Activated CD4-positive, alpha-beta T cell treated with anti-CD3 and anti-CD28 coated beads for 24 hours (primary cell): ENCODE results near the gene DYNC1I1.
A peak's percentile ranks its signal among the peaks of the same experiment; 100 is the strongest.

Source experiments
- DNase-seq, 2 donors: peaks; one replicate each; pipeline ENCODE4 v3.0.0-alpha.2; 2020; ENCODE audit warnings: low read depth in 2 of 2

DYNC1I1 gene

DNA sequence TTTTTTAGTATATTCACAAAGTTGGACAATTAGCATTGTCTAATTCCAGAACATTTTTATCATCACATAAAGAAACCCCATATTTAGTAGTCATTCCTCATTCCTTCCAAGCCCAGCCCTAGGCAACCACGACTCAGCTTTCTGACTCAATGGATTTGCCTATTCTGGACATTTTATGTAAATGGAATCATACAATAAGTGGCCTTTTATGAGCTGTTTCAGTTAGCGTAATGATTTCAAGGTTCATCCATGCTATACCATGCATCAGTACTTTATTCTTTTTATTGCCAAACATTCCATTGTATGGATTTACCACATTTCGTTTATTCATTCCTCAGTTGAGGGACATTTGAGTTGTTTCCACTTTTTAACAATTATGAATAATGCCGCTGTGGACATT is 249.2 kb downstream of the DYNC1I1 start:
- DNase-seq: no peak

DNA sequence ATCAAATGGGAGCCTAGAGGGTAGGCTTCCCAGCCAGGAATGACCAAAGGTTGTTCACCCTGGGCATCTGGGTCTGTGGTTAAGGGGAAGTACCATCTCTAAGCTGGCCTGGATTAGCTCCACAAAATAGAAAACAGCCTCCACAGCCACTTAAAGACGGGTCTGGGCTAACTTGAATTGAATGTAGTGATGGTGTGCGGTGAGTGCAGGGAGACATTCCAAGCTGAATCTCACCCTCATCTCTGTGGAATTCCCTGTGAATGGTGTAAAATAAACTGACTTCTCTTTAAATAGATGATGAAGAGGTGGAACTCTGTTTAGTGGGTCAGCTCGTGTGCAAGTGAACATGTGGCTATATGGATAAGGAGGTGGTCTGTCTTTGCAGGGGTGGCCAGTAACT is 251.0 kb downstream of the DYNC1I1 start:
- no peak for DNase-seq

- DNase-seq: no peak
These were observed 253.7 kb downstream of the DYNC1I1 start for GRCh38 chr7:96026010-96026409.

- no peak for DNase-seq
These were observed 254.3 kb downstream of the DYNC1I1 start for GRCh38 chr7:96026611-96027010.

DNA sequence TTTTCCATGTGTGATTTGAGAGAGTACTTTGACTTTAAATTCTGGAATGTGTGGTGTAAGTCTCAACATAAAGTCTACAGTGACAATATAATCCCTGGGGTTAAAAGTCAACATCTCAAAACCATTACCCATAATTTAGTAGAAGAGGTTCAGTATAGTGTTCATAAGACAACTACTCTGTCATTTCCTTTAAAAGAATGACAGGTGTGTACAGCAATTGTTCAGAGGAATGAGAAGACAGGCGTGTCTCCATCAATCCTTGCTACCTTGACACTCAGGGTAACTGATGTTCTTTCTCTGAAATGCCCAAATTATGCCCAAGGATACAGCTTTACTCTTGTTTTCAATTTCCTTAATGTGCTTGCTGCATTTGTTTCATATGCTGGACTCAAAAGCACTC is 256.4 kb downstream of the DYNC1I1 start:
- no peak for DNase-seq

- DNase-seq: no peak
These were observed 260.8 kb downstream of the DYNC1I1 start for GRCh38 chr7:96033009-96033598.

DNA sequence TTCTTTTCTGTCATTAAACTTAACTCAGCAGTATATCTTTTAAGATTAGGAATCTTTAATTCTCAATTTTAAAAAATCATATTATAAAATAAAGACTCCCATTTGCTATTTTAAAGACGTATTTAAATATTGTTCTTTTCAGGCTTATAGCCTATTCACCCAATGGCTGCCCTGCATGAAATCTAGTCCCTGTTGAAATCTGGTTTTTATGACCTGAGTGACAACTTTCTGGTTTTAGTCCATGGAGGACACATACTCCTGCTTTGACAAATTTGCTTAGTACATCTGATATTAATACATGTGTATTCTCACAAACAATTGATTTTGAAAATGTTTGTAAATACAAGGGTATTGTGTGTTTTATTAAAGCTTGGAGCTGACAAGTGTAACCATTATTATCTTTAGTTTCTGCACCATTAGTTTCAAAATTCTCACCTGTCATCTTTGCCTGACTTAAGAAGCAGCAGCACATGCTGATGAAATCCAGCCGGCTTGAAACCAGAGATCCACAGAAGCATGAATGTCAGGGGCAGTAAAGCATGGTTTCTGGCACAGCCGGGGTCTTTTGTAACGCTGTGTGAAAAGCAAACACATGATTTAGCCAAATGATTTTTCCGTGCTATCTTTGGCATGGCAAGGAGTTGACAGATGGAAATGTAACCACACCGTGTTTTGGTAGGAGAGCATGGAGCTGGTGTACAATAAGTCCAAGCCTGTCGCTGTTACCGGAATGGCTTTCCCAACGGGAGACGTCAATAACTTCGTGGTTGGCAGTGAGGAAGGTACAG is 262.8 kb downstream of the DYNC1I1 start:
- DNase-seq: no peak

GRCh38 chr7:96040250-96040772 is 268.0 kb downstream of the DYNC1I1 start:
- DNase-seq: no peak

GRCh38 chr7:96041171-96041570 is 268.8 kb downstream of the DYNC1I1 start:
- no peak for DNase-seq

DNA sequence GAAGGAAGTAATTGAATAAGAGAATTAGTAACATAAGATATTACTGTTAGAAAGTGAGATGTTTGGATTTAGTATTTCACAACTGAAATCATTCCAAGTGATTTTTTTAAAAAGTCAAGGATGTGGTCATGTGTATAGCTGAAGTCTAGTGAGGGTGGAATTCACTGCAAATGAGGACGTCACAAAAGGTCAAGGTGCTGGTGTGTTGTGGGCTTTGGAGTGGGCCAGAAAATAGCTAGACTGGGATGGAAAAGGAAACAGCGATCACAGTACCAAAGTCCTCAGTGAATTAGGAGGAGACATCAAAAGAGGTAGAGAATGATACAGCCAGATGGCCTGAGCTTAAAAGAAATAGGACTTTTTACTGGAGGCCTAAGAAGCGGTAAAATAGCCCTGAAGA is 272.8 kb downstream of the DYNC1I1 start:
- no peak for DNase-seq

DNA sequence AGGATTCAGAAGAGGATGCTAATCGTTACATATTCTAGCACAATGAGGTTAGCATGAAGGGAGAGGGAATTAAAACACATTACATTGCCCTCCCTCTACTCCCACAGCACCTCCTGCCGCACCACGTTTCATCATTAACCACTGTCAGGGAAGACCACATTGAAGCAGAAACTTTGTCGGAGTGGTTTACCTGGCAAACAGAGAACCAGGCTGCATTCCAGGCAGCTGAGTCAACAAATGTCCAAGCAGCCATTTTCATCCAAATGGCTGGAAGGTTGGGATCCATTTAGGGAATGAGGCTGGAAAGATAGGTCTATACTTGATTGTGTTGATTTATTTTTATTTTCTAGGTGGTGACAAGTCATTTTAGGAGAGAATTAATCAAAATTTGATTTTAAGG is 273.6 kb downstream of the DYNC1I1 start:
- no peak for DNase-seq

GRCh38 chr7:96052289-96052688 is 279.9 kb downstream of the DYNC1I1 start:
- DNase-seq: no peak

DNA sequence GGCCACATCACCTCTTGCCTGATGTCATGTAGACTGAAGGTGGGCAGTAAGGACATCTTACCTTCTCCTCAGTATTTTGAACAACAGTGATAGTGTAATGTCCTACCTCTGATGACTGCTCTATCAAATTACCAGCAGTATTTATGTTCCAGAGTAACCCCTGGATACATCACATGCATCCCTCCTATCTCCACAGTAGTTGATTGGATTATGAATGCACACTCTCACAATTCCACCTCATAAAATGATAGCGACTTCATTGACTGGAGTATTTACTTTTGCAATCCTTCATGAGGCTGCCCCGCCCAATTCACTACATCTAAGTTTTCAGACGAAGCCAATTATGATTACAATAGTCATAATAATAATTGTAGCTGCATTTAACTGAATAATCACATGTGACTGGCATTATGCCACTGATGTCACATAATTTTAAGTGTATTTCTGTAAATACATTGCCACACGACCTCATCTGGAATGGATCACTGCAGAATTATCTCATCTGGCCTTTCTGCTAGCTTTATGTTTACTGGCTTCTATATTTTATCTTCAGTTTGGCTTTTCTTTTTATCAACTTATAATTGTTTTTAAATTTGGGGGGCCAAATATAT is 280.6 kb downstream of the DYNC1I1 start:
- DNase-seq: no peak

GRCh38 chr7:96055717-96056116 is 283.4 kb downstream of the DYNC1I1 start:
- no peak for DNase-seq

DNA sequence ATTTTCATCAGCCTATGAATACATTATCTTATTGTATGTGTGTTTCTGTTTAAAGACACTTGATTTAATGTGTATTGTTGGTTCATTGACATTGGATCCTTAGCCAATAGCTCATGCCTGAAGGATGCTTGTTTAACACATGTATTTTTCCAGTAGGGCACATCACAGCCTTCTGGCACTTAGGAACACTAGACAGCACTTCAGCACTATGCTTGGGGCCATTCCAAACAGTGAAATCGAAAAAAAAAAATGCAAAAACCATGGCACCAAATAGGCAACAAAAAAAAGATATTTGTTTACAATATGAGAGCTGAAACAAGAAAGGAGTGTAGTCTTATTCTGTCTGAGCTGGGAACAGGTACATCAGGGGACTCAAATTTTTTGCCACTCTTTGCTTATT is 286.7 kb downstream of the DYNC1I1 start:
- no peak for DNase-seq

DNA sequence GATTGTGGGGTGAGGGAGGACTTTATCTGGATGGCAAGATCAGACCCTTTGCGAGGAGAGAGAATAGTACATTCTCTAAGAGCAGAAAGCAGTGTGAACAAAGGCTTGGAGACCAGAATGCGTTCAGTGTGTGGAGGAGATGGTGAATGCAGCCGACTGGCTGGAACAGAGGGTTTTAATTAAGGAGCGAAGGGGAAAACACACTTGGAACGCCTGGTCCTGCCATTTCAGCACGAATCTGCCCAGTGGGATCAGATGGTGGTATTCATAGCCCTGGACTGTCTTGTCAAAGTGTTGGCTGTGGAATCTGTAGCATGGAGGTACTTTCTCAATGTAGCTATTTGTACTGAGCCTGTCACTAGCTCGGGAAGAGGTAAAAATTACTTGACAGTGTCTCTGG is 288.7 kb downstream of the DYNC1I1 start:
- DNase-seq: no peak

DNA sequence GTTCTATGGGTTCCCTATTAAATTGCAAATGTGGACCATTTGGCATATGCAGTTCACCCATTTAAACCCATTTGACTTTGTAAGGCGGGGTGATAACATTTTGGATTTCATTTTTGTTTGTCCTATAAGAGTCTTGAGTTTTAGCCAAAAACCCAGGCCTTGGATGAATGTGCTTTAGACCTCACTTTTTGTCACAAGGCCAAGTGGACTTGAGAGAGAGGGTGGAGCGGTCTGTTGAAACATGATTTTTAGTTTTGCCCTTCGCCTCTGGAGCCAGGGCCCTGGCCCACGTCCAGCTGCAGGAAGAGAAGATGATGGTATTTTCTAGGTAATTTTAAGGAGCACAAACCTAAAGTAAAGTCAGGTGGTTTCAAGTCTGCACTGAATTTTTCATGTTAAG is 289.5 kb downstream of the DYNC1I1 start:
- DNase-seq: no peak

DNA sequence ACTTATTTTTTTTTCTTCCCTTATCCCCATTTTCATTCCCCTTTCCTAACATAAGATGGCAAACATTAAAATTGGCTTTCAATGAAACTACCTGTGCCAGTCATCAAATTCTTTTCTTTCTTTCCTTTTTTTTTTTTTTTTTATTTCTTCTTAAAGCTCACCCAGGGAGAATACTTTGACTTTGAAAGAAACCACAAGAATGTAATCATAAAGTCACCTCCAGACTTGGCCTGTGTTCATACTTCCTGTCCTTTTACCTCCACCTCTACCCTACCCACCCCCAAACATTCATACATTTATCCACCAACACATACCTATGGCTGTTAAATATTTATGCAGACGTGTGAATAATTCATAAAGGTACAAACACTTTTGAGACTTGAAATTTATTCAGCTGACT is 295.0 kb downstream of the DYNC1I1 start:
- DNase-seq: no peak

- DNase-seq: no peak
These were observed 297.0 kb downstream of the DYNC1I1 start for GRCh38 chr7:96069401-96069800.

- no peak for DNase-seq
These were observed 302.5 kb downstream of the DYNC1I1 start for GRCh38 chr7:96074871-96075270.

- DNase-seq: peak; percentile 17 to 21
These were observed 303.4 kb downstream of the DYNC1I1 start for GRCh38 chr7:96075510-96076349.

GRCh38 chr7:96076350-96076707 is 304.0 kb downstream of the DYNC1I1 start:
- DNase-seq: no peak
